H1 (cell line): ENCODE data around the gene SLC7A5. TPM values are rescaled to one million over a fixed set of nuclear protein-coding genes. Genes with fewer than 3 reads are reported as not detected.

Experiments
- CTCF ChIA-PET: fragments of 300-600 bp; sonication (Branson Sonifier 250); formaldehyde crosslinking; loops from one replicate; lab custom pipeline; 2021; ENCODE audit not compliant: partially characterized antibody; lab: Charles Lee
- POLR2A ChIA-PET: fragments of 300-600 bp; sonication (Branson Sonifier 250); formaldehyde crosslinking; loops from one replicate; lab custom pipeline; 2021; ENCODE audit warnings: inconsistent platforms; ENCODE audit not compliant: partially characterized antibody; lab: Charles Lee
- DNase-seq, 2 experiments: peaks; one replicate each; pipeline versions ENCODE4 v3.0.0 to v3.0.0-alpha.2; 2010 to 2022; ENCODE audit warnings: low spot score in 2 of 2, low read depth in 1 of 2, mixed read lengths in 1 of 2
- FAIRE-seq: peaks from 2 replicates; lab custom pipeline; 2011; peaks lifted over from hg19 to GRCh38; lab: Jason Lieb, UNC
- H2AFZ ChIP-seq: 2 replicates; pipeline ENCODE4 v1.8.1; 2012; ENCODE audit warnings: low read length, inconsistent platforms
- H2AK5ac ChIP-seq: 2 replicates; pipeline ENCODE4 v1.6.1; 2013; ENCODE audit warnings: low read depth, low read length
- H2BK120ac ChIP-seq: replicated peaks from 2 replicates; pipeline ENCODE3; 2013; ENCODE audit warnings: low read depth, low read length, inconsistent platforms
- H2BK12ac ChIP-seq: 2 replicates; pipeline ENCODE4 v1.6.1; 2013; ENCODE audit warnings: low read depth, low read length
- H2BK15ac ChIP-seq: 2 replicates; pipeline ENCODE4 v1.6.1; 2013; ENCODE audit warnings: low read length
- H2BK20ac ChIP-seq: 2 replicates; pipeline ENCODE4 v1.6.1; 2013; ENCODE audit warnings: low read length
- H2BK5ac ChIP-seq: 2 replicates; pipeline ENCODE4 v1.6.1; 2013; ENCODE audit warnings: low read depth, low read length
- H3K14ac ChIP-seq: 2 replicates; pipeline ENCODE4 v1.6.1; 2013; ENCODE audit warnings: inconsistent platforms; ENCODE audit not compliant: insufficient read length
- H3K18ac ChIP-seq: 2 replicates; pipeline ENCODE4 v1.6.1; 2013; ENCODE audit warnings: low read length; ENCODE audit errors: extremely low read depth
- H3K23ac ChIP-seq: 2 replicates; pipeline ENCODE4 v1.6.1; 2013; ENCODE audit warnings: inconsistent platforms; ENCODE audit not compliant: insufficient read length
- H3K23me2 ChIP-seq: 2 replicates; pipeline ENCODE4 v1.6.1; 2013; ENCODE audit warnings: low read depth, low read length
- H3K27ac ChIP-seq: 2 replicates; pipeline ENCODE4 v1.6.1; 2011; ENCODE audit warnings: low read depth, low read length, inconsistent platforms
- H3K27me3 ChIP-seq, 4 experiments: replicated peaks in 1 of 4; 1 replicate in 1 of 4; 2 replicates in 3 of 4; pipeline versions ENCODE4 v1.6.1 to v1.8.1; 2011 to 2013; ENCODE audit warnings: low read length in 3 of 4, mild to moderate bottlenecking in 3 of 4, inconsistent platforms in 2 of 4, mixed read lengths in 2 of 4, moderate library complexity in 1 of 4; ENCODE audit not compliant: control insufficient read depth in 3 of 4, insufficient read depth in 3 of 4; ENCODE audit errors: extremely low read depth in 1 of 4
- H3K36me3 ChIP-seq, 4 experiments: 2 replicates each; pipeline versions ENCODE4 v1.6.1 to v1.8.1; 2011 to 2013; ENCODE audit warnings: mild to moderate bottlenecking in 4 of 4, low read length in 3 of 4, moderate library complexity in 2 of 4, control low read depth in 1 of 4, inconsistent platforms in 1 of 4; ENCODE audit not compliant: insufficient read depth in 4 of 4, control insufficient read depth in 2 of 4
- H3K4ac ChIP-seq: replicated peaks from 2 replicates; pipeline ENCODE3; 2013; ENCODE audit warnings: low read length, low read depth, mixed read lengths, inconsistent platforms; ENCODE audit not compliant: insufficient read length
- H3K4me1 ChIP-seq, 4 experiments: replicated peaks in 1 of 4; 1 replicate in 1 of 4; 2 replicates in 3 of 4; pipeline versions ENCODE4 v1.6.1 to v1.8.1; 2011 to 2013; ENCODE audit warnings: low read length in 3 of 4, inconsistent platforms in 2 of 4, mixed read lengths in 1 of 4; ENCODE audit not compliant: insufficient read depth in 4 of 4, control insufficient read depth in 3 of 4
- H3K4me2 ChIP-seq, 2 experiments: 2 replicates each; pipeline versions ENCODE4 v1.6.1 to v1.8.1; 2011 to 2013; ENCODE audit warnings: low read depth in 2 of 2, low read length in 2 of 2, control low read depth in 1 of 2, inconsistent platforms in 1 of 2, mild to moderate bottlenecking in 1 of 2; ENCODE audit not compliant: insufficient read depth in 1 of 2
- H3K4me3 ChIP-seq, 4 experiments: fragments of 200-600, 300-600 bp in 1 of 4; sonication (generic), shearing (Covaris generic), sonication (Bioruptor Twin) in 1 of 4; 2 replicates each; pipeline versions ENCODE4 v1.5.1 to v1.8.1; 2011 to 2016; ENCODE audit warnings: low read length in 4 of 4, low read depth in 3 of 4, control low read depth in 2 of 4, inconsistent platforms in 2 of 4, mild to moderate bottlenecking in 2 of 4, mixed read lengths in 1 of 4, moderate library complexity in 1 of 4; ENCODE audit not compliant: insufficient read depth in 2 of 4; ENCODE audit errors: extremely low read depth in 1 of 4
- H3K56ac ChIP-seq: replicated peaks from 2 replicates; pipeline ENCODE3; 2013; ENCODE audit warnings: low read depth, mild to moderate bottlenecking, mixed read lengths, low read length, inconsistent platforms; ENCODE audit not compliant: insufficient read length
- H3K79me1 ChIP-seq: 2 replicates; pipeline ENCODE4 v1.6.1; 2013; ENCODE audit warnings: low read depth, low read length, control low read depth
- H3K79me2 ChIP-seq, 2 experiments: 2 replicates each; pipeline versions ENCODE4 v1.6.1 to v1.8.1; 2012 to 2013; ENCODE audit warnings: low read length in 2 of 2, mild to moderate bottlenecking in 2 of 2, inconsistent platforms in 1 of 2; ENCODE audit not compliant: insufficient read depth in 2 of 2, control insufficient read depth in 1 of 2
- H3K9ac ChIP-seq, 4 experiments: replicated peaks in 1 of 4; 1 replicate in 1 of 4; 2 replicates in 3 of 4; pipeline versions ENCODE4 v1.6.1 to v1.8.1; 2011 to 2013; ENCODE audit warnings: low read depth in 3 of 4, low read length in 3 of 4, control low read depth in 2 of 4, mild to moderate bottlenecking in 2 of 4, moderate library complexity in 2 of 4, inconsistent platforms in 1 of 4; ENCODE audit errors: extremely low read depth in 1 of 4
- H3K9me3 ChIP-seq, 2 experiments: 2 replicates each; pipeline versions ENCODE4 v1.6.1 to v1.8.1; 2012 to 2013; ENCODE audit warnings: mild to moderate bottlenecking in 2 of 2, moderate library complexity in 2 of 2, control low read depth in 1 of 2, inconsistent platforms in 1 of 2, low read depth in 1 of 2, low read length in 1 of 2, mixed read lengths in 1 of 2; ENCODE audit not compliant: insufficient read depth in 2 of 2
- H4K20me1 ChIP-seq, 2 experiments: replicated peaks in 1 of 2; 2 replicates each; pipeline versions ENCODE3 to v1.8.1; 2011 to 2013; ENCODE audit warnings: inconsistent platforms in 2 of 2, low read length in 2 of 2, mild to moderate bottlenecking in 1 of 2; ENCODE audit not compliant: insufficient read depth in 2 of 2, control insufficient read depth in 1 of 2
- H4K5ac ChIP-seq: 2 replicates; pipeline ENCODE4 v1.6.1; 2013; ENCODE audit warnings: low read length, low read depth, mixed read lengths, inconsistent platforms; ENCODE audit not compliant: insufficient read length
- H4K8ac ChIP-seq: 2 replicates; pipeline ENCODE4 v1.8.0; 2013; ENCODE audit warnings: mild to moderate bottlenecking, moderate library complexity, low read length, inconsistent platforms; ENCODE audit not compliant: insufficient read depth; ENCODE audit errors: extremely low read depth
- H4K91ac ChIP-seq: replicated peaks from 2 replicates; pipeline ENCODE3; 2013; ENCODE audit warnings: low read length, mixed read lengths, inconsistent platforms; ENCODE audit not compliant: insufficient read length
- EP300 ChIP-seq, 2 experiments: IDR thresholded peaks; 1 replicate in 1 of 2; 2 replicates in 1 of 2; pipeline ENCODE4 v1.6.1; 2011 to 2012; ENCODE audit warnings: low read depth in 2 of 2, low read length in 2 of 2, mild to moderate bottlenecking in 2 of 2, borderline replicate concordance in 1 of 2, inconsistent platforms in 1 of 2, moderate library complexity in 1 of 2
- JUN ChIP-seq: IDR thresholded peaks from 2 replicates; pipeline ENCODE4 v1.6.1; 2011; ENCODE audit warnings: low read depth, mild to moderate bottlenecking, improper control_type of control experiment, low read length
- POLR2AphosphoS5 ChIP-seq: IDR thresholded peaks from 2 replicates; pipeline ENCODE4 v1.6.1; 2011; ENCODE audit warnings: low read depth, low read length
- SP2 ChIP-seq: IDR thresholded peaks from 2 replicates; pipeline ENCODE4 v1.6.1; 2012; ENCODE audit warnings: mild to moderate bottlenecking, low read length, inconsistent platforms
- WGBS, 2 experiments: shearing (Covaris generic) in 1 of 2; methylation state at CpG; one replicate each; pipeline versions ENCODE4 v1.1.6 to v1.1.7; 2013 to 2015; ENCODE audit warnings: low lambda C conversion rate in 2 of 2, mixed read lengths in 2 of 2, inconsistent platforms in 1 of 2, low coverage in 1 of 2, missing lambda C conversion rate in 1 of 2; ENCODE audit not compliant: insufficient replicate concordance in 2 of 2, insufficient coverage in 1 of 2, insufficient read length in 1 of 2; ENCODE audit errors: extremely low coverage in 1 of 2, missing lambda C conversion rate in 1 of 2; 5-methylcytosine and 5-hydroxymethylcytosine counted together
- polyA plus RNA-seq, 7 experiments: library from polyadenylated mRNA; depleted of rRNA in 3 of 7; stranded (reverse) in 5 of 7; unstranded in 2 of 7; fragments of >200 nt in 5 of 7; fragments of 200-250 nt in 2 of 7; gene quantifications; 1 replicate in 5 of 7; 2 replicates in 1 of 7; 4 replicates in 1 of 7; pipeline versions ENCODE4 v1.2.1 to v1.2.3, GENCODE V29; 2011 to 2013; ENCODE audit warnings: missing spikeins in 2 of 7, mixed read lengths in 2 of 7
- total RNA-seq: library from RNA; stranded (reverse); fragmentation: NEBNext Ultra II Directional; extraction: Animal tissue kit (Norgen Biotek cat#: 25700); gene quantifications from 2 replicates; pipeline ENCODE4 v1.2.1, GENCODE V29; 2021

The SLC7A5 gene
- total and polyA plus RNA-seq, 2 of the 8 experiments (the other 6 are each of a cell fraction or from before 2014, with no cell fraction given) = 68.2 to 341 TPM

GRCh38 chr16:87918338-87918737 lies 49.0 kb upstream of the SLC7A5 start:
- H2AFZ ChIP-seq = 0 out of 2 replicates have a peak overlapping the region, but pooled peaks have one; percentile 18

More at GRCh38 chr16:87918338-87918737, 49.0 kb upstream of the SLC7A5 start:
- WGBS, 2 experiments = 89% methylated on average over 7 of the region's 13 CpGs; no CpG with 5 or more reads in 1 of the 2 experiments
- H3K4me2 ChIP-seq = no peak overlapping the region
- no peaks in the 10 kb centered on the region for H3K27me3 ChIP-seq
- no peak overlapping the region for H3K14ac ChIP-seq
- no peak overlapping the region for H3K56ac ChIP-seq
- no peak for DNase-seq
- H3K4me1 ChIP-seq = peaks cover 0 to 4% (median 0%) of the 10 kb centered on the region in 4 experiments; a peak in 2 of 7 replicates
- H2BK12ac ChIP-seq = no peak overlapping the region
- no peak overlapping the region for H3K18ac ChIP-seq
- no peak overlapping the region for H4K91ac ChIP-seq
- no peak for FAIRE-seq
- no peak overlapping the region for H3K9ac ChIP-seq
- H3K23me2 ChIP-seq = no peaks in the 10 kb centered on the region
- H2AK5ac ChIP-seq = no peak overlapping the region
- H3K9me3 ChIP-seq = no peaks in the 10 kb centered on the region
- H3K4me3 ChIP-seq = no peak overlapping the region
- H3K79me1 ChIP-seq = no peaks in the 10 kb centered on the region
- TF ChIP-seq POLR2AphosphoS5 (no peak), JUN (no peak), EP300 (IDR thresholded peaks at IDR 0.05; ENCODE audit: borderline replicate concordance in 1 of 2, low read depth in 2 of 2, low read length in 2 of 2) (no peak), SP2 (no peak)
- H4K5ac ChIP-seq = no peak overlapping the region
- no peak overlapping the region for H2BK15ac ChIP-seq
- no peak overlapping the region for H2BK20ac ChIP-seq
- no peak overlapping the region for H2BK5ac ChIP-seq
- H4K8ac ChIP-seq = no peak overlapping the region
- H3K27ac ChIP-seq = no peak overlapping the region
- H4K20me1 ChIP-seq = peaks cover 0 to 3% of the 10 kb centered on the region in 2 experiments
- CTCF ChIA-PET = interaction anchor here (0.6 to 1.8 kb wide), 7 partner anchors 8 to 184 kb away, joined by 3 to 7 read pairs (median 4); no protein-coding TSS in a partner anchor
- POLR2A ChIA-PET = no interaction called here
- no peaks in the 10 kb centered on the region for H3K36me3 ChIP-seq
- no peak overlapping the region for H3K4ac ChIP-seq
- no peaks in the 10 kb centered on the region for H3K79me2 ChIP-seq
- H2BK120ac ChIP-seq = no peak overlapping the region
- no peak overlapping the region for H3K23ac ChIP-seq
